Dedifferentiated amniotic fluid mesenchymal stem cell (primary cell): ENCODE results near the gene VEZT.
"Not testable (repeated sequence)": the region's sequence is repeated elsewhere in the genome, so short reads cannot be mapped to it uniquely, and the experiment has no call there.

Source experiments
- DNase-seq: peaks from one replicate; pipeline ENCODE4 v3.0.0-alpha.2; 2016; ENCODE audit errors: extremely low spot score

Gene VEZT

GRCh38 chr12:95257541-95257940 lies 39.9 kb downstream of the VEZT start:
- no peak for DNase-seq

GRCh38 chr12:95258151-95258550 lies 40.5 kb downstream of the VEZT start:
- no peak for DNase-seq

- no peak for DNase-seq
These were observed 41.2 kb downstream of the VEZT start for GRCh38 chr12:95258803-95259202.

DNA sequence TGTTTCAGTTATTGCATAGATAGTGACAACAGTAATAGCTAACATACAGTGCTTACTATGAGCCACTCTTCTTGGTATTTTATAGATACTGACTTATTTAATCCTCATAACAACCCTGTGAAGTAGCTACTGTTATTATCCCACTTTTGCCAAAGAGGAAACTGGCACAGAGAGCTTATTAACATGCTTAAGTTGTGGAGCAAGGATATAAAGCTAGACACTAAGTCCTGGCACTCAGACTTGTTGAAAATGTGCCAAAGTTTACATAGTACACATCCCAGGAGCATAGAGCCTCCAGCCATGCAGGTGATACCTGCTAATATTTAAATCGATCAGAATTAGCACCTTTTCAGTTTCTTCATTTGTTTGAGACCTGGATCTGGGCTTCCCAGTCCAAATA lies 41.8 kb downstream of the VEZT start:
- no peak for DNase-seq

DNA sequence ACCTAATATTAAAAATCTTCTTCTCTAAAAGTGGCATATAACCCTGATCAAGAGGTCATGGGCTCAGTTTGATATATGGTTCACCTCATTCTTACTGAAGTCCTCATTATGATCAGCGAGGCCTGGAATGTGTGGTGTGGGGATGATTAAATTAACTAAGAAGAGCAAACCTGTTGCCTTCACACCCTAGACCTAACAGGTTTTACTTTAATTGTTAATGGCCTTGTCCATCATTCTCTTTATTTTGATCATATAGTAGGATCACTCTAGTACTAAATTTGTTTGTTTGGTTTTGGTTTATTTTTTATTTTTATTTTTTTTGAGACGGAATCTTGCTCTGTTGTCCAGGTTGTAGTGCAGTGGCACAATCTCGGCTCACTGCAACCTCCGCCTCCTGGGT lies 43.5 kb downstream of the VEZT start:
- DNase-seq = no peak

DNA sequence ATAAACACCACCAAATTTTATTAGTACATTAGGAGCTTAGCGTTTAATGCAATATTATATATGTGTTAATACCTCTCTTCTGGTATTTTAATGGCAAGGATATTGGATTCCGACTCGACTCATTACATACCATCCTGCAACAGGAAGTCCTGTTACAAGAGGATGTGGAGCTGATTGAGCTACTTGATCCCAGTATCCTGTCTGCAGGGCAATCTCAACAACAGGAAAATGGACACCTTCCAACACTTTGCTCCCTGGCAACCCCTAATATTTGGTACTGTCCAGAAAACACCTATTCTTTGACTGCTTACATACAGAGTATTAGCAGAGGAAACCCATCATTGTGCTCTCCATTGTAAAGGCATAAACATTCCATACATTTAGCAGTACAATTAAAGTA lies 45.2 kb downstream of the VEZT start:
- DNase-seq = no peak

GRCh38 chr12:95265765-95266164 lies 48.2 kb downstream of the VEZT start:
- no peak for DNase-seq

DNA sequence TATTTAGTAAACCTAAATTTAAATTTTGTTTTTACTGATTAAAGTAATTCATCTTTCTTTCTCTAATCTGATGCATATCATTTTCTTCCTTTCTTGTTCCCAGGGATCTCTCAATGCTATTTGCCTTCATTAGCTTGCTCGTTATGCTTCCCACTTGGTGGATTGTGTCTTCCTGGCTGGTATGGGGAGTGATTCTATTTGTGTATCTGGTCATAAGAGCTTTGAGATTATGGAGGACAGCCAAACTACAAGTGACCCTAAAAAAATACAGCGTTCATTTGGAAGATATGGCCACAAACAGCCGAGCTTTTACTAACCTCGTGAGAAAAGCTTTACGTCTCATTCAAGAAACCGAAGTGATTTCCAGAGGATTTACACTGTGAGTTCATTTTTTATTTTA lies 48.6 kb downstream of the VEZT start:
- DNase-seq = no peak

GRCh38 chr12:95269892-95270291 lies 52.3 kb downstream of the VEZT start:
- no peak for DNase-seq

GRCh38 chr12:95271465-95271864 lies 53.9 kb downstream of the VEZT start:
- no peak for DNase-seq

DNA sequence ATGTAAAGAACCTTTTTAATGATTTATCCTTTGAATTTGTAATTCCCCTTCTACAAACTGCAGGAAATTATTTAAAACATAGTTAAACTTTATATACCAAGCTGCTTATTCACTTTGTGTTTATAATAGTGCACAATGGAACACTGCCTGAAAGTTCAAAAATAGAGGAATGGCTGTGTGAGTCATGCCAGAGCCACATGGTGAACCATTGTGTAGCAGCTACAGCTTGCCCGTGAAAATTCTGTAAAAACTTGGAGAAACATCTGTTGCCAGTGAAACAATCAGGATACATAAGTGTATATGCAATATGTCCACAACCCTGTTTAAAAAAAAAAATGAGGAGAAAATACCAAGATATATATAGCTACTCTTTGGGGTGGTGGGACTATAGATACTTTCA lies 59.5 kb downstream of the VEZT start:
- DNase-seq = peak; percentile 61

DNA sequence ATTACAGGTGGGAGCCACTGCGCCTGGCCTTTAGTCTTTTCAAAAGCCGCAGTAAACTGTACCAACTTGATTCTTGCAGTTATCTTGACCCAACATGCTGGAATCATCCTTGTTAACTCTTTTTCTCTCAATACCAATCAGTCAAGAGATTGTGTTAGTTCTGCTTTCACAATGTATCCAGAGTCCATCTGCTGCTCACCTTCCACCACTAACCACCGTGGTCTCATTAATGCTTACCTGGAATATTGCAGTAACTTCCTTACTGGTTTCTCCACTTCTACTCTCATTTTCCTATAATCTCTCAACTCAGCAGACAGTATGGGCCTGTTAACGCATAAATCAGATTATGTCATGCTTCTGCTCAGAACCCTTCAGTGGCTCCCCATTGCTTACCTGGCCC lies 62.2 kb downstream of the VEZT start:
- no peak for DNase-seq

DNA sequence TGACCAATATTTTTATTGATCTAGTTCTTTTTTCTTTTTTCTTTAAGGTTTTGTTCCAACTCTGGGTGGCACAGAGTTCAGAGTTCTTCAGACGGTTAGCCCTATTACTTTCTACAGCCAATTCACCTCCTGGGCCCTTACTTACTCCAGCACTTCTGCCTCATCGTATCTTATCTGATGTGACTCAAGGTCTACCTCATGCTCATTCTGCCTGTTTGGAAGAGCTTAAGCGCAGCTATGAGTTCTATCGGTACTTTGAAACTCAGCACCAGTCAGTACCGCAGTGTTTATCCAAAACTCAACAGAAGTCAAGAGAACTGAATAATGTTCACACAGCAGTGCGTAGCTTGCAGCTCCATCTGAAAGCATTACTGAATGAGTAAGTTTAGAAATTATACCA lies 64.7 kb downstream of the VEZT start:
- DNase-seq = no peak

- no peak for DNase-seq
These were observed 65.8 kb downstream of the VEZT start for GRCh38 chr12:95283371-95283770.

- DNase-seq = no peak
These were observed 69.1 kb downstream of the VEZT start for GRCh38 chr12:95286713-95287112.

DNA sequence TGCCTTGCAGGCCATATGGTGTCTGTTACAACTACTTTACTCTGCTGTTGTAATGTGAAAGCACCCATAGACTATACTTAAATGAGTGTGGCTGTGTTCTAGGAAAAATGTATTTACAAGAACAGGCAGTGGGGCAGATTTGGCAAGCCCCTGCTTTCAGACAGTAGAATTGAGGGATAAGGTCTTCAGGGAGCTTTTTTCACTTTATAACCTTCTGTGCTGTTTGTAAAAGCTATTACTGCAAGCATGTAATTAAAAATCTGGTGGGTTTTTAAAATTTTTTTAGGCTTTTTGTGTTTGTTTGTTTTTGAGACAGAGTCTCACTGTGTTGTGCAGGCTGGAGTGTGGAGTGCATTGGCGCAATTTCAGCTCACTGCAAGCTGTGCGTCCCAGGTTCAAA lies 73.9 kb downstream of the VEZT start:
- no peak for DNase-seq

GRCh38 chr12:95298916-95299315 lies 81.3 kb downstream of the VEZT start:
- DNase-seq = no peak

GRCh38 chr12:95300286-95300685 lies 82.7 kb downstream of the VEZT start:
- no peak for DNase-seq

DNA sequence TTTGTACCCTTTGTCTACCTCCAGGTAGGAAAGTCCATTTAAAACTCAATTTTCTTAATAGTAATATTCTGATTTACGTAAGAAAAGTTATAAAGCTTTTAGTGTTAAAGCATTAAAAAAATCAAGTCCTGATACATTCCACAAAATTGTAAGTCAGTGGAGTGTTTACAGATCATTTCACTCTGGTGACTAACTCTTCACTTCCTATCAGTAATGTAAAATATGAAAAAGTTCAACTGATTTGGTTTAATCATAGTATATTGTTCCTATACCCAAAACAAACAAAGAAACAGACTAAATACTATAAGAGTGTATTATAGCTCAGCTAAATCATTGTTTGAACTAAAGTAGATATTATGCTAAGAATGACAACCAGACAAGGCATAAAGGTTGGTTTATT lies 85.9 kb downstream of the VEZT start:
- peak; percentile 27 for DNase-seq

GRCh38 chr12:95304673-95305198 lies 87.1 kb downstream of the VEZT start:
- DNase-seq = no peak

GRCh38 chr12:95312656-95313055 lies 95.0 kb downstream of the VEZT start:
- no peak for DNase-seq

DNA sequence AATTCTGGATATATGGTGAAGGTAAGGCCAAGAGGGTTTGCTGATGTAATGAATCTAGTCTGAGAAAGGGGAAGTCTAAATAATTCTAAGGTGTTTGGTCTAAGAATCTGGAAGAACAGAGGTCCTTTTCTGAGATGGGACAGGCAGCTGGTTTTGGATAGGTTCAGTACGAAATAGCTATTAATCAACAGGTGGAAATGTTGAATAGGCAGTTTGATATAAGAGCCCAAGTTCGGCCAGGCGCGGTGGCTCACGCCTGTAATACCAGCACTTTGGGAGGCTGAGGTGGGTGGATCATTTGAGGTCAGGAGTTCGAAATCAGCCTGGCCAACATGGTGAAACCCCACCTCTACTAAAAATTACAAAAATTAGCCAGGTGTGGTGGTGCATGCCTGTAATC lies 97.1 kb downstream of the VEZT start:
- not testable (repeated sequence) for DNase-seq

DNA sequence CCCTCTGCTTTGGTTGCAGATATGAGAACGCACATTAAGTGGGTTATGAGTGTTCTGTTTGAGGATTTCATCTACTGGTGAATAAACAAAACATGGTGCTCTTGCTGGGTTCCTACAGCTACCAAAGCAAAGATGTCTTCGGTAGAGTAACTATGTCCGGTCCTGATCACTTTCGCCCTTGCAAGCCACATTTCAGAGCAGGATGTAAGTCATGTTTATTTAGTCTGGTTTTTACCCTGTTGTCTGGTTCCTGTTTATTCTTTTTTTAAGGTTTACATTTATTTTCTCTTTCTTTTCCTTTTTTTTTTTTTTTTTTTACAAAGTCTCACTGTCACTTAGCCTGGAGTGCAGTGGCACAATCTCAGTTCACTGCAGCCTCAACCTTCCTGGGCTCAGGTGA lies 99.2 kb downstream of the VEZT start:
- no peak for DNase-seq

GRCh38 chr12:95318071-95318545 lies 100.5 kb downstream of the VEZT start:
- DNase-seq = no peak
